GM12878 (cell line): Measurements from ENCODE around the gene DDX39B.

ENCODE experiments used
- POLR2A ChIP-seq: IDR thresholded peaks from 2 replicates; pipeline ENCODE4 v1.6.1; 2011; ENCODE audit warnings: low read depth, mild to moderate bottlenecking, low read length
- TAF1 ChIP-seq: IDR thresholded peaks from 2 replicates; pipeline ENCODE4 v1.6.1; 2011; ENCODE audit warnings: mild to moderate bottlenecking, low read depth, low read length, borderline replicate concordance
- TF ChIP-seq, protein P1 (sequence below): IDR thresholded peaks from 2 replicates; pipeline ENCODE4 v1.6.1; 2011; ENCODE audit warnings: borderline replicate concordance, low read depth, mild to moderate bottlenecking, moderate library complexity, mixed read lengths, low read length; ENCODE audit not compliant: insufficient read depth; ENCODE audit errors: extremely low read length

DNA sequence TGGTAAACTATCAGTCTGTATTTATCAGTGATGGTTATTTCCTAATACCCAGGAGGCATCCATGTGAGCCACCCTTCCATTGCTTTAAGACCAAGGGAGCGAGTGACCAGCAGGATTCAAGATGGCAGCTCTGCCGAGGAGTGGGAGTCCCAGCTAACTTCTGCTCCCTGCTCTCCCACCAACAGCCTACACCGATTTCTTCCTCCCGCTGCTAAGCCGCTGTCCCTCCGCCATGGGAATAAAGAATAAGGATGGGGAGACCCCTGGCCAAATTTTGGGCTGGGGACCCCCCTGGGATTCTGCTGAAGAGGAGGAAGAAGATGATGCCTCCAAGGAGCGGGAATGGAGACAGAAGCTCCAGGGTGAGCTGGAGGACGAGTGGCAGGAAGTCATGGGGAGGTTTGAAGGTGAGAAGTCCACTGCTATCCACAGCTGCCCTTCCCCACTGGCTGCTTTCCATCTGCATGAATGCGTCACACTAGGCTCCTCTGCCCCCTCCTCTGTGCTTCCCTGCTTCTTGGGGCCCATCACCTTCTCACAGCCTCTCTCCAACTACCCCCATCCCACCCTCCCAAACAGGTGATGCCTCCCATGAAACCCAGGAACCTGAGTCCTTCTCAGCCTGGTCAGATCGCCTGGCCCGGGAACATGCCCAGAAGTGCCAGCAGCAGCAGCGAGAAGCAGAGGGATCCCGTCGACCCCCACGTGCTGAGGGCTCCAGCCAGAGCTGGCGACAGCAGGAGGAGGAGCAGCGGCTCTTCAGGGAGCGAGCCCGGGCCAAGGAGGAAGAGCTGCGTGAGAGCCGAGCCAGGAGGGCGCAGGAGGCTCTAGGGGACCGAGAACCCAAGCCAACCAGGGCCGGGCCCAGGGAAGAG, 15.9 kb upstream of the DDX39B start:
- TF ChIP-seq, protein P1, sequence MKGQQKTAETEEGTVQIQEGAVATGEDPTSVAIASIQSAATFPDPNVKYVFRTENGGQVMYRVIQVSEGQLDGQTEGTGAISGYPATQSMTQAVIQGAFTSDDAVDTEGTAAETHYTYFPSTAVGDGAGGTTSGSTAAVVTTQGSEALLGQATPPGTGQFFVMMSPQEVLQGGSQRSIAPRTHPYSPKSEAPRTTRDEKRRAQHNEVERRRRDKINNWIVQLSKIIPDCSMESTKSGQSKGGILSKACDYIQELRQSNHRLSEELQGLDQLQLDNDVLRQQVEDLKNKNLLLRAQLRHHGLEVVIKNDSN: no peak
- no peak for TF ChIP-seq TAF1
- no peak; the same call in 1 of the 2 replicates for TF ChIP-seq POLR2A
